Bronchial epithelial cell (primary cell): ENCODE measurements around the gene CYP4A22. TPM values are rescaled to one million over a fixed set of nuclear protein-coding genes. Genes with fewer than 3 reads are reported as not detected.
"Not testable (repeated sequence)": the region's sequence is repeated elsewhere in the genome, so short reads cannot be mapped to it uniquely, and the experiment has no call there.

Source experiments
- DNase-seq: peaks from one replicate; pipeline ENCODE4 v3.0.0-alpha.2; 2010; ENCODE audit warnings: low read depth
- FAIRE-seq: peaks from 2 replicates; lab custom pipeline; 2011; peaks lifted over from hg19 to GRCh38; lab: Jason Lieb, UNC
- H3K27me3 ChIP-seq: 2 replicates; pipeline ENCODE4 v1.5.1; 2011; ENCODE audit warnings: low read length; ENCODE audit not compliant: control insufficient read depth, insufficient read depth
- H3K36me3 ChIP-seq: 2 replicates; pipeline ENCODE4 v1.5.1; 2011; ENCODE audit warnings: low read length; ENCODE audit not compliant: control insufficient read depth, insufficient read depth
- H3K4me3 ChIP-seq: 2 replicates; pipeline ENCODE4 v1.5.1; 2011; ENCODE audit warnings: mild to moderate bottlenecking, low read depth, low read length, control low read depth
- total RNA-seq: library from RNA; depleted of rRNA; stranded (reverse); fragments of >200 nt; gene quantifications from 2 replicates; pipeline ENCODE4 v1.2.1, GENCODE V29; 2014
- TF ChIP-seq, protein P1 (sequence below): IDR thresholded peaks from 2 replicates; pipeline ENCODE4 v1.5.1; 2011; ENCODE audit warnings: mild to moderate bottlenecking, moderate library complexity, low read length, control low read depth, inconsistent platforms; ENCODE audit not compliant: insufficient read depth, severe bottlenecking

CYP4A22 gene
- total RNA-seq, 1 donor from 2014 or later = not detected

GRCh38 chr1:47113178-47113577 lies 24.1 kb upstream of the CYP4A22 start:
- Histone ChIP-seq H3K36me3 (no peaks in the 10 kb centered on the region), H3K27me3 (no peaks in the 10 kb centered on the region), H3K4me3 (no peak overlapping the region)
- TF ChIP-seq, protein P1, sequence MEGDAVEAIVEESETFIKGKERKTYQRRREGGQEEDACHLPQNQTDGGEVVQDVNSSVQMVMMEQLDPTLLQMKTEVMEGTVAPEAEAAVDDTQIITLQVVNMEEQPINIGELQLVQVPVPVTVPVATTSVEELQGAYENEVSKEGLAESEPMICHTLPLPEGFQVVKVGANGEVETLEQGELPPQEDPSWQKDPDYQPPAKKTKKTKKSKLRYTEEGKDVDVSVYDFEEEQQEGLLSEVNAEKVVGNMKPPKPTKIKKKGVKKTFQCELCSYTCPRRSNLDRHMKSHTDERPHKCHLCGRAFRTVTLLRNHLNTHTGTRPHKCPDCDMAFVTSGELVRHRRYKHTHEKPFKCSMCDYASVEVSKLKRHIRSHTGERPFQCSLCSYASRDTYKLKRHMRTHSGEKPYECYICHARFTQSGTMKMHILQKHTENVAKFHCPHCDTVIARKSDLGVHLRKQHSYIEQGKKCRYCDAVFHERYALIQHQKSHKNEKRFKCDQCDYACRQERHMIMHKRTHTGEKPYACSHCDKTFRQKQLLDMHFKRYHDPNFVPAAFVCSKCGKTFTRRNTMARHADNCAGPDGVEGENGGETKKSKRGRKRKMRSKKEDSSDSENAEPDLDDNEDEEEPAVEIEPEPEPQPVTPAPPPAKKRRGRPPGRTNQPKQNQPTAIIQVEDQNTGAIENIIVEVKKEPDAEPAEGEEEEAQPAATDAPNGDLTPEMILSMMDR = no peak
- no peak for DNase-seq
- no peak for FAIRE-seq

DNA sequence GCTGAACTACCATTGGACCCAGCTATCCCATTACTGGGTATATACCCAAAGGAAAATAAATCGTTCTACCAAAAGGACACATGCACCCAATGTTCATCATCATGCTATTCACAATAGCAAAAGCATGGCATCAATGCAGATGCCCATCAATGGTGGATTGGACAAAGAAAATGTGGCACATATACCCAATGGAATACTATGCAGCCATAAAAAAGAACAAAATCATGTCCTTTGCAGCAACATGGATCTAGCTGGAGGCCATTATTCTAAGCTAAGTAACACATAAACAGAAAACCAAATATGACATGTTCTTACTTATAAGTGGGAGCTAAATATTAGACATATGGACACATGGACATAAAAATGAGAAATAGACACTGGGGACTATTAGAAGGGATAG lies 16.2 kb upstream of the CYP4A22 start:
- not testable (repeated sequence) for DNase-seq, H3K36me3 ChIP-seq, H3K4me3 ChIP-seq, H3K27me3 ChIP-seq, FAIRE-seq

DNA sequence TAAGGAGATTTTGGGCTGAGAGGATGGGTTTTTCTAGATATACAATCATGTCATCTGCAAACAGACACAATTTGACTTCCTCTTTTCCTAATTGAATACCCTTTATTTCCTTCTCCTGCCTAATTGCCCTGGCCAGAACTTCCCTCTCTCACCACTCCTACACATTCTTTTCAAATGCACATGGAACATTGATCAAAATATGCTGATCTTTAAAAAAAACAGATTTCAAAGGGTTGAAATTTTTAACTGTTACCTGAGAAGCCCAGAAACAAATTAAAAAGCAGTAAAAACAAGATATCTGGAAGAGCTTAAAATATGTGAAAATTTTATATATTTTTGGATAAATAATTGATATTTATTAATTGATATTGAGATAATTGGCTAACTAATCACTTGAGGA lies 12.4 kb upstream of the CYP4A22 start:
- DNase-seq, H3K27me3 ChIP-seq, H3K36me3 ChIP-seq, FAIRE-seq, H3K4me3 ChIP-seq: not testable (repeated sequence)

- FAIRE-seq, DNase-seq, H3K27me3 ChIP-seq, H3K36me3 ChIP-seq, H3K4me3 ChIP-seq: not testable (repeated sequence)
Measured at GRCh38 chr1:47126997-47127396, 10.2 kb upstream of the CYP4A22 start.

DNA sequence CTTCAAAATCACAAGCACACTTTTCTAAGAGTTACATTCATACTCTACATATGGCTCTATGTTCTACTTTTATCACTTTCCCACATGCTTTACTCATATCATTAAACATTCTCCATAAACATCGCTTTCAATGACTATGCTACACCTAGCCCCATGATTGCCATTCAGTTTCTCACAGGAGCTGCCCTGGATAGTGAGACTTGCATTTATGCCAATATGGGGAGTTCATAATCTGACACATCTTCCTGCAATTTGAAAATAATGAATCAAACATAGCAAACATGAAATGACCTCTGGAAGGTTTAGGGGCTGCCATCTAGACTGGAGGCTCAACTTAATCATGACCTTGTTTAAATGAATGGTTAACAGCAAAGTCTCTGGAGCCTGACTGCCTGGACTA lies 9.0 kb upstream of the CYP4A22 start:
- no peaks in the 10 kb centered on the region for H3K36me3 ChIP-seq
- no peak overlapping the region for H3K4me3 ChIP-seq
- H3K27me3 ChIP-seq = no peaks in the 10 kb centered on the region
- FAIRE-seq (no peak), DNase-seq (peak; percentile 14)
- TF ChIP-seq, protein P1 = no peak

DNA sequence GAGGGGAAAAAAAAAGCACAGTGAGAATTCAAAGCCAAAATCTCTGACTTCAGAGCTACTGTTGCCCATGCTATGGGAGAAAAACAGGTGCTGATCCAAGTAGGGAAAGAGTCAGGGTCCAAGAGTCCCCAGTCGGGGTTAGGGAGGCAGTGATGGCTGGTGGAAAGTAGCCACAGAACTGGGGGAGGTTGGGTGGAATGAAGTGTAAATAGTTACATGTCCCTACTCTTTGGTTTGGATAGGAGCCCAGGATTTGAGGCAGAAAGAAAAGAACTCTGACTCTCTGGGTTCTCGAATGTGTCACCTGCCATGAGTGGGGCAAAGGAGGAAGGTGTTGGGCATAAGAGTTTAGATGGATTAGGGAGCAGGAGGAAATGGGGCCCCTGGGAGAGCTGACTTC lies 8.4 kb upstream of the CYP4A22 start:
- peak; percentile 93 for FAIRE-seq
- not testable (repeated sequence) for H3K4me3 ChIP-seq, H3K36me3 ChIP-seq, H3K27me3 ChIP-seq
- DNase-seq = peak; percentile 20

DNA sequence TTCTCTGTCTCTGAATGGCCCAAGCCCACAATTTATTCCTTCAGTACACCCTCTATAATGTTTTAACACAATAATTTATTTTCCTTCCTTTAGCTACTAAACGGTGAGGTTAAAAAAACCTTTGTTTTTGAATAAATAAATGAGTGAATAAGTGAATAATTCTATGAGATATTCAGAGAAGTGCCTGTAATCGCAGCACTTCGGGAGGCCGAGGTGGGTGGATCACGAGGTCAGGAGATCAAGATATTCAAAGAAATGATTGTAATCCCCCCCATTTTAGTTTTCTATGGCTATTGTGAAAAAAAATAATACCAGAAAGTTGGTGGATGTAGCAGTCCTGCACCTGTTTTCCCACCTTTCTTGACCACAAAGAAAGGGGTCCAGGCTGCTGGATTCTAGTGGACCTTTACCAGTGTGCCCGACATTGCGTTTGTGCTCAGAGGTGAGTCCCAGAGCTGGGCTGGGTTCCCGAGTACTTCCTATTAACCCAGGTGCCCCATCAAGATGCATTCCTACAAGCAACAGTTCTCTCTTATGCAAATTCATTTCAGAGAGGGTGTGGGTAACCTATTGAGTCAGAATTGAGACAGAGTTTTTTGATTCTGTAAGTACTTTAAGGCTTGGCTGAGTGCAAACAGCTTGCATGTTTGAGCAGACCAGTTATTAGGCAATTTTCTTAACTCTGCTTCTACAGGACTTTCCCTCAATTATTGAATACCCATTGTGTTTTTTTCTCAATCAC lies 7.6 kb upstream of the CYP4A22 start:
- H3K4me3 ChIP-seq, H3K27me3 ChIP-seq, H3K36me3 ChIP-seq: not testable (repeated sequence)
- DNase-seq (peak; percentile 83), FAIRE-seq (peak; percentile 94)

GRCh38 chr1:47132665-47133064 lies 4.6 kb upstream of the CYP4A22 start:
- not testable (repeated sequence) for H3K27me3 ChIP-seq, H3K4me3 ChIP-seq, DNase-seq, H3K36me3 ChIP-seq, FAIRE-seq
